ENCODE measurements around the gene FAM43A.

GRCh38 chr3:194671511-194671899 lies 14.2 kb upstream of the FAM43A start:
- TF ChIP-seq EZH2 (IDR thresholded peaks at IDR 0.05) (no peak), FOXP2 (optimal IDR thresholded peaks at IDR 0.05; ENCODE audit: control extremely low read depth, extremely low read length, insufficient read depth) (no peak), POLR2AphosphoS5 (IDR thresholded peaks at IDR 0.05; ENCODE audit: borderline replicate concordance, low read depth, low read length) (no peak)

Data from SK-N-MC (cell line).